ENCODE data around the gene IL21R.

The IL21R gene

DNA sequence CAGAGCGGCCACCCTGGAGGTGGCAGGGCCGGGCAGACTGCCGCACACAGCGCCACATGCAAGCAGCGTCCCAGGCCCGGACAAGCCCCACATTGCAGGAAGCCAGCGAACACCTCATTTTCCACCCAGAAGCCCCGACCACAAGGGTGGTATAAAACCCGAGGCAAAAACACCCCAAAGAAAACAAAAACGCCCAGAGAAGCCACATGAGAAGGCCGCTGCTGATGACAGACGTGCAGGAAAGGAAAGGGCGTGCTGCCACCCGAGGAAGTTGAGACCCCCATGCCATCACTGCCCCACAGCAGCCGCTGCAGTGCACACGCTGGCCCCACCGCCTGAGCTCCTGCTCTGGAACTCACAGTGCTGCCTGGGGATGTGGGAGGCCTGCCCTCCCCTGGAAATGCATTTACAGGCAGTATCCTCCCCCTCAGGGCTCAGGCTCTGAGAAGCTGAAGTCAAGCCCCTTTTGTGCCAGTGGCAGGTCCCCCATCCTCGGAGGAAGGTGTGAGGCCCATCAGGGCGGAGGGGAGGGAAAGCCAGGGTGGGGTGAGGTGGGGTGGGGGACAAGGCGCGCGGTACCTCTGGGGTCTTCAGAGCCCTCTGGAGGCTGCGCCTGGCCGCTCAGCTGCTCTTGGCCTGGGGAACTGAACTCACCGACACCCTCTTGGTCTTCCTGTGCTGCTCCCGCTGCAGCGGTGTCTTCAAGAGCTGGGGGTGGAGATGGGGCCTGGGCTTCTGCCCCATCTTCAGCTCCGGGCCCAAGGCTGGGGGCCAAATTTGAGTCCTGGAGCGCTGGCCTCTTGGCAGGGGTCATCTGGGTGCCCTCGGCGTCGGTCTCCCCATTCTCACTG is 62.0 kb downstream of the IL21R start:
- Histone ChIP-seq H3K36me3 (peaks cover 90 to 100% (median 98%) of the 10 kb centered on the region in 11 experiments), H3K9ac (no peak overlapping the region; a peak in 1 of 22 replicates), H4K20me1 (peaks cover 0 to 63% (median 22%) of the 10 kb centered on the region in 11 experiments; a peak in 13 of 22 replicates), H3K4me2 (peak overlapping the region in 8 of 11 experiments; percentile 35 to 70 (median 58); a peak in 12 of 22 replicates), H3K27me3 (no peaks in the 10 kb centered on the region), H3K4me1 (peaks cover 0 to 48% (median 38%) of the 10 kb centered on the region in 10 experiments; a peak in 16 of 20 replicates), H3K27ac (0 out of 22 replicates have a peak overlapping the region, but pooled peaks of 2 of the 11 experiments have one; percentile 13), H3K9me3 (replicated peaks in 1 of 11) (peaks cover 0 to 20% (median 13%) of the 10 kb centered on the region in 11 experiments; a peak in 17 of 22 replicates), H3K4me3 (no peak overlapping the region)
- TF ChIP-seq Cebpa-rat (IDR thresholded peaks at IDR 0.05): no peak

DNA sequence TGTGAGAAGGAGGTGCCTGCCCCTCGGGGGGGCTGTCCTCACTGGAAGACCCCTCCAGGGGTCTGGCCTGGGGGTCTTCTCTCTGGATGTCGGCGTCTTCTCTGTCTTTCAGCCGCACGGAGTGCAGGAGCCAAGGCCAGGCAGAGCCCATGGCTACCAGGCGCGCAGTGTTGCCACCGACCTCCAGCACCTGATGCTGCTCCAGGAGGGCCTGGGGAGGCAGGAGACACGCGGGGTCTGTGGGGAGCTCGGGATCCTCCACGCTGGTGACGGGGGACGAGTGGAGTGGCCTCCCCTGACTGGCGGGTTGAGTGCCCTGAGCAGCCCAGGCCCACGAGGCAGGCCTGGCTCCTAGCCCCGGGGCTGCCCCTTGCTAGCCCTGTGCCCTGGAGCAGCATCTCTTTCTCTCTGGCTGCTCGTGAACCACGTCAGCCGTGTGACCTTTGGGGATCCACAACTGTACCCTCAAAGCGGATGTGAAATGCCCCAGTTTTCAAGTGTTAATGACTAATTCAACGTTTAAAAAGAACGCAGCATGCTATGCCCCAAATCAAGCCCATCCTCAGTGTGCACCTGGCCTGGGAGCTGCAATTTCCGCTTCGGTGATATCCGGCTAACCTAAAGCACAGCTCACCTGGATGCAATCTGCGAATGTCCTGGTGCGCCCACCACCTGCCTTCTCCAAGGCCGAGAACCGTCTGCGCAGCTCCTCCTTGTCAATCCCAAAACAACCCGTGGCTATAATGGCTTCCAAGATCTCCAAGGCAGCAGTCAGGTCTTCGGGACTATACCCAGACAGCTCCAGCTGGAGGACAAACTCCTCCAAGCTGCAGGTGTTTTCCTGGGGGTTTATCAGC is 62.9 kb downstream of the IL21R start:
- Histone ChIP-seq H3K9me3 (replicated peaks in 1 of 11) (peaks cover 0 to 23% (median 13%) of the 10 kb centered on the region in 11 experiments; a peak in 17 of 22 replicates), H3K9ac (no peak overlapping the region; a peak in 1 of 22 replicates), H3K27ac (no peak overlapping the region), H4K20me1 (peaks cover 0 to 64% (median 22%) of the 10 kb centered on the region in 11 experiments; a peak in 13 of 22 replicates), H3K4me3 (no peak overlapping the region), H3K36me3 (peaks cover 96 to 100% (median 99%) of the 10 kb centered on the region in 11 experiments), H3K4me1 (peaks cover 0 to 48% (median 38%) of the 10 kb centered on the region in 10 experiments; a peak in 15 of 20 replicates), H3K27me3 (no peaks in the 10 kb centered on the region), H3K4me2 (no peak overlapping the region)
- TF ChIP-seq Cebpa-rat (IDR thresholded peaks at IDR 0.05): no peak

DNA sequence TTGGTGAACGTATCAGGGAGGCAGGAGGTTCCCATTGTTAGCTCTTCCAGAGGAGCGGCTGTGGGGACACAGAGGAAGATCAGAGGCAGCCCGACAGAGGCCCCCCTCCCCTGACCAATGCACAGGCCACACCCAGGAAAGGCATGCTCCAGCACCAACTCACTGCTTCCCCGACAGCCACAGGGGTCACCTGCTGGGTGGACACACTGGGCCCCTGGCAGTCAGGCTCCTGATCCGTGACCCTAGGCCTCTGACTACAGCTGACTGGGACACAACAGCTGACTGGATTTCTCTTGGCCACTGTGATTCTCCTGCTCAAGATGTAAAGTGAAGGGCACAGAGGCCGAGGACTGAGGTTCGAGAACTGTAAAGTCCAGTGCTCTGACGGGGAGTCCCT is 63.5 kb downstream of the IL21R start:
- peaks cover 0 to 42% (median 34%) of the 10 kb centered on the region in 10 experiments; a peak in 15 of 20 replicates for H3K4me1 ChIP-seq
- peaks cover 0 to 23% (median 13%) of the 10 kb centered on the region in 11 experiments; a peak in 17 of 22 replicates for H3K9me3 ChIP-seq (replicated peaks in 1 of 11)
- H4K20me1 ChIP-seq: peaks cover 0 to 64% (median 22%) of the 10 kb centered on the region in 11 experiments; a peak in 13 of 22 replicates
- no peak overlapping the region for H3K9ac ChIP-seq
- H3K4me3 ChIP-seq: no peak overlapping the region
- no peak overlapping the region for H3K4me2 ChIP-seq
- TF ChIP-seq Cebpa-rat (IDR thresholded peaks at IDR 0.05): no peak
- no peaks in the 10 kb centered on the region for H3K27me3 ChIP-seq
- H3K36me3 ChIP-seq: peaks cover 97 to 100% (median 100%) of the 10 kb centered on the region in 11 experiments
- no peak overlapping the region for H3K27ac ChIP-seq

DNA sequence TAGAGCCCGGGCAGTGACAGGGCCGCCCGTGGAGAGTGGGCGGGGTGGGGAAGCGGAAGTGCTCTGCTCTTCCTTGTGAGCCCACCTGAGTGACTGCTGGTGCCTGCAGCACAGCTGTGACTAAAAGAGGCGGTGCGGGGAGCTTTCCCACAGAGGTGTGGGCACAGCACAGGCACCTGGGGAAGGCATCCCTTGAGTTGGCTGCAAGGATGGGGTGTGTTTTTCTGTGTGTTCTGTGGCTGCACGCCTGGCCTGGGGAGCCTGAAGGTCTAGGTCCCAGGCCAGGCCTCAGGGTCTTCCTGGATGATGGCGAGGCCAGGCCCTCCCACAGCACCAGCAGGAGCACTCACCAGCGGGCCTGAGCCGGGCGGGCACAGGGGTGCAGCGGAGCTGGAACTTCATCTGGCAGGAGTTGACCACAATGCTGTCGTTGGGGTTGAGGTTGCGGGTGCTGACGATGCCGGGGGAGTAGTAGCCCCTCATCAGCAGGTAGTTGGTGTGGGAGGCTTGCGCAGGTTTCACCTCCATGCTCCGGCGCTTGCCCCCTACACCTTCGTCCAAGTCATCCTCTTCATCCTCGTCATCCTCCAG is 67.1 kb downstream of the IL21R start:
- H3K36me3 ChIP-seq: peaks cover 99 to 100% (median 100%) of the 10 kb centered on the region in 11 experiments
- H4K20me1 ChIP-seq: peaks cover 0 to 46% (median 0%) of the 10 kb centered on the region in 11 experiments; a peak in 6 of 22 replicates
- H3K4me1 ChIP-seq: peaks cover 0 to 10% (median under 1%) of the 10 kb centered on the region in 10 experiments; a peak in 7 of 20 replicates
- H3K27ac ChIP-seq: no peak overlapping the region
- H3K4me3 ChIP-seq: no peak overlapping the region
- no peak overlapping the region for H3K9ac ChIP-seq
- H3K4me2 ChIP-seq: no peak overlapping the region
- no peaks in the 10 kb centered on the region for H3K27me3 ChIP-seq
- peaks cover 0 to 23% (median 13%) of the 10 kb centered on the region in 11 experiments; a peak in 17 of 22 replicates for H3K9me3 ChIP-seq (replicated peaks in 1 of 11)
- no peak for TF ChIP-seq Cebpa-rat (IDR thresholded peaks at IDR 0.05)

DNA sequence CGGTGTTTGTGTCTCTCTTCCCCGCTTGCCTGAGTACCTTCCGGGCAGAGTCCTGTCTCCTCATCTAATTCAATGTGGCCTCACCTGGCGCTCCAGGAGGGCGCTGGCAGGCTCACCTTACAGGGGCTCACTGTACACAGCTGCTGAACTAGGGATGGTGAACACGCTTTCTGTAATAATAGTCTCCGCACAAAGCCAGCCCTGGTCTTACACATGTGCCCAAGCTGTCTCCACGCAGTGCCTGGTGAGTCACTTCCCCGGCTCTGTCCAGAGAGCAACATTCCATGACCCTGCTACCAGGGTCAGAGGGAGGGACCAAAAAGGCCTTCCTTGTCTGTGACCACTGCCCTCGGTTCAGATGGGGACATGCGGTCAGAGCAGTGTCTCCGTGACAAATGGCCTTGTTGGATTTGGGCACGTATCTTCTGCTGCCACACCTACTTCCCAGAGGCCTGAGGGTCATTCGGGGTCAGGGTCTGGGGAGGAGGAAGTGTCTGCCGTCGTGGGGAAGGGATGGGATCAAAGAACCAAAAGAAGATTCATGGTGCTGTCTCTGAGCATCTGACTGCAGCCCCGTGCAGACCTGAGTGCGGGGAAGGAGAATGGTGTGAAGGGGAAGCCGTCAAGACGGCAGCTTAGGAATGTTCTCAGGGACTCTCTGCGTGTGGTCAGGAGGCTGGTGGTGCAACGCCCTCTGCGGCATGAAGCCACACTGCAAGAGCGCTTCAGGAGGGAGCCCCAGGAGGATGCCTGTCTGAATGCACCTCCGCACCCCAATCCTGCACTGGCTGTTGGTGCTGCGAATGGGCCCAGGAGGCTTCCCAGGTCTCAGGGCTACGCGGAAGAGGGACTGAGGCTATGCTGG is 68.8 kb downstream of the IL21R start:
- no peak for TF ChIP-seq Cebpa-rat (IDR thresholded peaks at IDR 0.05)
- Histone ChIP-seq H3K9me3 (replicated peaks in 1 of 11) (peaks cover 0 to 23% (median 13%) of the 10 kb centered on the region in 11 experiments; a peak in 17 of 22 replicates), H3K27ac (no peak overlapping the region), H3K4me3 (no peak overlapping the region), H3K36me3 (peaks cover 100% of the 10 kb centered on the region in 11 experiments), H3K4me1 (peaks cover 0 to 10% (median 0%) of the 10 kb centered on the region in 10 experiments; a peak in 1 of 20 replicates), H3K9ac (no peak overlapping the region), H4K20me1 (peaks cover 0 to 30% (median 0%) of the 10 kb centered on the region in 11 experiments; a peak in 6 of 22 replicates), H3K27me3 (no peaks in the 10 kb centered on the region), H3K4me2 (no peak overlapping the region; a peak in 1 of 22 replicates)

DNA sequence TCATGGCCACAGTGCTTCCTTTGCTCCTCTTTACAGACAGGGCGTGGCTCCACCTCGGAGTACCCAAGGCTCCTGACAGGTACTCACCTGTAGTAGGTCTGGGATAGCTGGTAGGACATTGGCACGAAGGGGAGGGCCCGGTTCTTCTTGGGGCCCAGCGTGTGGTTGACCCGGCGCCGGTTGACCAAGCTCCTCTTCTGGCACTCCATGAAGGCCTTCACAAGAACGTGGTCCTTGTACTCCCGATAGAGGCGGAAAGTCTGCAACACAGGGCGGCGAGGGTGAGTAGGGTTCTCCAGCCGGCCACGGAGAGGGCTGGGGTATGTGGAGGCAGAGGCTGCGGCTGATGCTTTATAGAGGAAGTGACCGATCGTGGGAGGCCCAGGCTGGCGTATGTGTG is 69.7 kb downstream of the IL21R start:
- Histone ChIP-seq H3K4me1 (peaks cover 0 to 10% (median 0%) of the 10 kb centered on the region in 10 experiments; a peak in 1 of 20 replicates), H3K4me3 (no peak overlapping the region), H4K20me1 (peaks cover 0 to 30% (median 0%) of the 10 kb centered on the region in 11 experiments; a peak in 5 of 22 replicates), H3K4me2 (no peak overlapping the region), H3K36me3 (peaks cover 100% of the 10 kb centered on the region in 11 experiments), H3K9me3 (replicated peaks in 1 of 11) (peaks cover 0 to 23% (median 13%) of the 10 kb centered on the region in 11 experiments; a peak in 17 of 22 replicates), H3K9ac (no peak overlapping the region), H3K27ac (no peak overlapping the region), H3K27me3 (no peaks in the 10 kb centered on the region)
- no peak for TF ChIP-seq Cebpa-rat (IDR thresholded peaks at IDR 0.05)

DNA sequence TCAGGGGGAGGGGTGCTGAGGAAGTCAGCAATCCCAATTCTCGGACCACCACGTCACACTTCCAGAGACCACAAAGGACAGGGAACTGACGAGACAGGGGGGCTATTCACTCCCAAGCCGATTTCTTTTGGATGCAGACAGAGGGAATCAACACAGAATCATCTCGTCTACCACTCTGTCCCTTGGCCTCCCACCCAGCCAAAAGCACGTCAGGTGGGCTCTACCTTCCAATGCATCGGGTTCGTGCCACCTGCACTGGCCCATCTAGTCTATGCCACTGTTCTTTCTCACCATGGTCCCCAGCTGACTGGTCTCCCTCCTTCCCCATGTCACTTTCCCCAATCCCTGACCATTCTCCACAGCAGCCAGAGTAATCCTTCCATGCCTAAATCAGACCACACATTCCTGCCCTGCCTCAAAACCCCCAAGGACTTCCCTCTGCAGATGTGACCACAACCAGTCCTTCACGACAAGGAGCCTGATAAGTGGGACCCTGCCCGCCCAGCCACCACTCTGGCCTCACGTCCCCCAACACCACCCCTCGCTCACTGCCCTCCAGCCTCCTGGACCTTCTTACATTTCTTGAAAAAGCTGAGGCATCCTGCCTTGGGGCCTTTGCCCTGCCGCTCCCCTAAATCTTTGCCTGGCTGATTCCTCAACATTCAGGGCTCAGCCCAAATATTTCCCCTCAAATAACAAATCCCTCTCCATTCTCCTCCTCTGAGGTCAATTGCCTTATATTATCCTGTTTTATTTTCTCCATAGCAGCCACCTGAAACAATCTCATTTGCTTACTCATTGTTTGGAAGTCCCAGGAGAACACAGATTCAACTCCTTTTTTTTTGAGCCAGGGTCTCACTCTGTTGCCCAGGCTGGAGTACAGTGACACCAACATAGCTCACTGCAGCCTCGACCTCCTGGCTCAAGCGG is 70.4 kb downstream of the IL21R start:
- Histone ChIP-seq H3K9me3 (replicated peaks in 1 of 11) (peaks cover 0 to 19% (median 12%) of the 10 kb centered on the region in 11 experiments; a peak in 17 of 22 replicates), H4K20me1 (peaks cover 0 to 30% (median 0%) of the 10 kb centered on the region in 11 experiments; a peak in 5 of 22 replicates), H3K27me3 (no peaks in the 10 kb centered on the region), H3K36me3 (peaks cover 100% of the 10 kb centered on the region in 11 experiments), H3K27ac (no peak overlapping the region), H3K4me2 (no peak overlapping the region), H3K4me1 (peaks cover 0 to 10% (median 0%) of the 10 kb centered on the region in 10 experiments; a peak in 1 of 20 replicates), H3K4me3 (no peak overlapping the region), H3K9ac (no peak overlapping the region)
- TF ChIP-seq Cebpa-rat (IDR thresholded peaks at IDR 0.05): no peak

Measured in BLaER1 treated with 17β-estradiol and CSF1 and Interleukin-3, amounts not matched to agents 10 nM and 100 nM (cell line).